CD4-positive, alpha-beta T cell treated with Interleukin-1 beta for 1 hour (primary cell): ENCODE data around the gene CEP135.
"Not testable (repeated sequence)": the region's sequence is repeated elsewhere in the genome, so short reads cannot be mapped to it uniquely, and the experiment has no call there.

Experiments
- DNase-seq, 2 donors: peaks; one replicate each; pipeline ENCODE4 v3.0.0-alpha.2; 2020 to 2022

CEP135 gene, protein sequence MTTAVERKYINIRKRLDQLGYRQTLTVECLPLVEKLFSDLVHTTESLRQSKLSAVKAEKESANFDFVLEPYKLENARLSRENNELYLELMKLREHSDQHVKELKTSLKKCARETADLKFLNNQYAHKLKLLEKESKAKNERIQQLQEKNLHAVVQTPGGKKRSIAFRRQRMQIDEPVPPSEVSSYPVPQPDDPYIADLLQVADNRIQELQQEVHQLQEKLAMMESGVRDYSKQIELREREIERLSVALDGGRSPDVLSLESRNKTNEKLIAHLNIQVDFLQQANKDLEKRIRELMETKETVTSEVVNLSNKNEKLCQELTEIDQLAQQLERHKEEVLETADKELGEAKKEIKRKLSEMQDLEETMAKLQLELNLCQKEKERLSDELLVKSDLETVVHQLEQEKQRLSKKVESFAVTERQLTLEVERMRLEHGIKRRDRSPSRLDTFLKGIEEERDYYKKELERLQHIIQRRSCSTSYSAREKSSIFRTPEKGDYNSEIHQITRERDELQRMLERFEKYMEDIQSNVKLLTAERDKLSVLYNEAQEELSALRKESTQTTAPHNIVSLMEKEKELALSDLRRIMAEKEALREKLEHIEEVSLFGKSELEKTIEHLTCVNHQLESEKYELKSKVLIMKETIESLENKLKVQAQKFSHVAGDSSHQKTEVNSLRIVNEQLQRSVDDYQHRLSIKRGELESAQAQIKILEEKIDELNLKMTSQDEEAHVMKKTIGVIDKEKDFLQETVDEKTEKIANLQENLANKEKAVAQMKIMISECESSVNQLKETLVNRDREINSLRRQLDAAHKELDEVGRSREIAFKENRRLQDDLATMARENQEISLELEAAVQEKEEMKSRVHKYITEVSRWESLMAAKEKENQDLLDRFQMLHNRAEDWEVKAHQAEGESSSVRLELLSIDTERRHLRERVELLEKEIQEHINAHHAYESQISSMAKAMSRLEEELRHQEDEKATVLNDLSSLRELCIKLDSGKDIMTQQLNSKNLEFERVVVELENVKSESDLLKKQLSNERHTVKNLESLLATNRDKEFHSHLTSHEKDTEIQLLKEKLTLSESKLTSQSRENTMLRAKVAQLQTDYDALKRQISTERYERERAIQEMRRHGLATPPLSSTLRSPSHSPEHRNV

DNA sequence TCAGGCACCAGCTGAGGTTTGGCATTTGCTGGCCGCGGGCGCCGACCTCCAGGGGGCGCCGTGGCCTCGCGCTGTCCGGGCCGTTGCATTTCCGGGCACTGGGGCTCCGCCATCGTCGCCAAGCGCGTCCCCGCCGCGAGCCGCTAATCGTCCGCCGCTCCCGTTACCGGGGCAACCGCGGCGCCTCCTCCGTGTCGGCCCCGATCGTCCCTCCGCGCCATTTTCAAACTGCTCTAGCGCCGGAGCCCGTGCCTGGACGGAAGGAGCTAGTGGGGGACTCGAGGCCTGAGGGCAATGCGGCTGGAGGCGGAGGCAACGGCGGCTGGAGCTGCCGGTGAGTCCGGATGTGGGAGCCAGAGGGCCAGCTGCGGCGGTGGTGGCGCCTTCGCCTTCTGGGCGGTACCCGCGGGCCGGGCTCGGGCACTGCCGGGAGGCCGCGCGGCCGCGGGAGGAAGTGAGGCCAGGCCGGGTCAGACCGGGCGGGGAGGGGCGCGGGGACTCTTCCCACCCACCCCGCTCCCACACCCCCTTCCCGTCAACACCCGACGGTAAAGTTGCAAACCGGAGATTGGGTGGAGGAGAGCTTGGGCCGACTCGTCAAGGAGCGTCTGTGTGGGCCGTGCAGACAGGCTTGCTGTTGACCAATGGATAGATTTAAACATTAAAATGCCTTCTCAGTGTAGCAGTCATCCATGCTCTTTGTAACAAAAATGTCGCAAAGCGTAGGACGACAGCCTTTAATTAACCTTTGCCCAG is at the start of gene CEP135:
TSS of gene CEP135 (plus strand) at position 220 of the 756 bp plus-strand sequence. CDS start 3,186 bp downstream, outside the sequence.
- DNase-seq = peak; percentile 94 to 96

DNA sequence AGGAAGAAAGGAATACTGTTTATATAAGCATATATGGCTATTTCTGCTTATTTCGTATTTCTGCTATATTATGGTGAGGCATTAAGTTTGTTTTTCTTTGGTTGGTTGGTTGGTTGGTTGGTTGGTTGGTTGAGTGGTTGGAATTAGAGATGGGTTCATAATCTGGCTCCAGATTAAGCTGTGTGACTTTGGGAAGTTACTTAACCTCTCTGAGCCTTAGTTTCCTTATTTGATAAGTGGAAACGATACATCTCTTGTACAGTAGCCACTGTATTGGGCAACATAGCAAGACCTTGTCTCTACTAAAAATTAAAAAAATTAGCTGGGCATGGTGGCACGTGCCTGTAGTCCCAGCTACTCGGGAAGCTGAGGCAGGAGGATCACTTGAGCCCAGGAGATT is 46.1 kb upstream of the CEP135 start:
- DNase-seq = no peak

DNA sequence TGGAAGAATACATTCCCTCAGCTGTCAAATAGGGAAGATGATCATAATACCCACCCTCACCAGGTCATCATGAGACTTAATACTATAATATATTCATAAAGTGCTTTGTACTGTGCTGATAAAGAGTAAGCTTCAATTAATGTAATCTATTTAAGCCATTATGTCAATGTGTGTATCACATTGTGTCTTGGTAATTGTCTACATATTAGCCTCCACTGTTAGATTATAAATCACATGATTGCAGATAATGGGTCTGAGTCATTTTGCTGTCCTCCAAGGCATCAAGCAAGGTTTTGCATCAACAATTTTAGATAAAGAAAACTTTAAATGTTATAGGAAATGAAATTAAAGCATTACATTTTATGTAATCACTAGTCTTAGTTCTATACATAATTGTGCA is 45.2 kb upstream of the CEP135 start:
- DNase-seq = no peak

DNA sequence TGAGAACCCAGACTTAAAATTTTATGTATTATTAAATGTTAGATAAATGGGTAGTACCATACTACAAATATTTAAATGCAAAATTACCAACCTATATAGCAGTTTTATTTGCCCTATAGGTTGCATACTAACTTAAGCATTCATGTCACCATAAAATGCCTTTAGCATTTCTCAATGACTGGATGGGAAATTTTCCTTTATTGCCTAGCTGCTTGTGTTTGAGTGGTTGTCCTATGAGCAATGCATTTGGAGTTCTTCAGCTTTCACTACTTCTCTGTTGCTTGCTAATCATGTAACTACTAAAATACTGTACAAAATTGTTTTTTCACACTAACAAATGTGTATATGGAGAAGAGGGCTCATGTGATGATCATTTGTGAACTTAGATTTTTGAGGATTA is 44.2 kb upstream of the CEP135 start:
- no peak for DNase-seq

DNA sequence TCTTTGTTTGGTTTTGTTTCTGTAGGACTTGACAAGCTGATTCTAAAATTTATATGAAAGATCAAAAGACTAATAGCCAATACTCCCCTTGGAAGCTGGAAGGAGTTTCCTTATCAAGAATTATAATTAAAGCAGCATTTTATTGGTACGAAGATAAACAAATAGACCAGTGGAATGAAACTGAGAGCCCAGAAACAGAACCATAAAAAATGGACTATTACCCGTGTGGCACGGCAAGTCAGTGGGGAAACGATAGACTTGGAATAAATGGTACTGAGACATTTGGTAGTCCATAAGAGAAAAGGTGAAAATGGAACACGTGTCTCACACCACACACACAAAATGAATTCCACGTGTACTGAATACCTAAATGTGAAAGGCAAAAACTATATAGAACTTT is 42.4 kb upstream of the CEP135 start:
- DNase-seq = no peak

DNA sequence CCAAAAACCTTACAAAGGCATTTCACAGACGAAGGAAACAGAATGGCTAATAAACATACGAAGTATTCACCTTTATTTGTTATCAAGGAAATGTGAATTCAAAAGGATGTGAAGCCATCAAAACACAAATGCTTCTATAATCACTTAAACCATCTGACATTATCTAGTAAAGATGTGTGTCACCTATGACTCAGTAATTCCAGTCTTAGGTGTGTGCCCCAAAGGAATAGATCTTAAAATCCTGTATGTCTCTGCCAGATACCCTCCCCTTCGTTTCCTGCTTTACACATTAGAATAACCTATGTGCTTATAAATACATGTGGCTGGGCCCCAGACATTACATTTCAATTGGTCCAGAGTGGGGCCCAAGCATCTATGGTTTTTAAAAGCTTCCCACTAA is 41.8 kb upstream of the CEP135 start:
- DNase-seq = no peak

DNA sequence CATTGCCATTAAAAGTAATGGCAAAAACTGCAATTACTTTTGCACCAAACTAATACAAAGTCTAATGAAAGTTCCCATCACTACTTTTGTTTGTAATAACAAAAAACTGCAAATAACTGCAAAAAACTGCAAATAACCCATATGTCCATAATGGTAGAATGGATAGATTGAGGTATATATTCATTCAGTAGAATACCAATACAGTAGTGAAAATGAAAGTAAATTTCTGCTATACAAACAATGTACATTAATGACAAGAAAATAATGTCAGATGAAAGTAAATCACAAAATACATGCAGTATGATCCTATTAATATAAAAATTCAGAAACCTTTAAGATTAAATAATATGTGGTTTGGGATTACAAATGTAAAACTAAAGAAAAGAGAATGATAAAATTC is 41.3 kb upstream of the CEP135 start:
- no peak for DNase-seq

DNA sequence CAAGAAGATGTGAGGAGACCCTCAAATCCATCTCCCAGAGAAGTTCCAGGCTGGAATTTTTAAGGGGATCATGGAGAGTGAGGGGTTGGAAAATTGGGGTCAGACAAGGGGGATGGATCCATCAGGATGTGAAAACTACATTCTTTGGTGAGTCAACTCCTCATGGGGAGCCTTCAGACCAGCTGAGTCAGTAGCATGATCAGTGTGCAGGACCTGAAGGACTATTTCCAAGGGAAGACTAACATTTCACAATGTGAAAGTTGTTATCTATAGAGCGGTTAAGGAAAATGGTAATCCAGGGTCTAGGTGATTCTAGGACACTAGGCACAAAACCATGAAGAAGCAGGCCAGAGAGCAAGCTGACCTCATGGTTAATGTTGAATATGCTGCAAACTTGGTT is 38.6 kb upstream of the CEP135 start:
- DNase-seq = no peak

DNA sequence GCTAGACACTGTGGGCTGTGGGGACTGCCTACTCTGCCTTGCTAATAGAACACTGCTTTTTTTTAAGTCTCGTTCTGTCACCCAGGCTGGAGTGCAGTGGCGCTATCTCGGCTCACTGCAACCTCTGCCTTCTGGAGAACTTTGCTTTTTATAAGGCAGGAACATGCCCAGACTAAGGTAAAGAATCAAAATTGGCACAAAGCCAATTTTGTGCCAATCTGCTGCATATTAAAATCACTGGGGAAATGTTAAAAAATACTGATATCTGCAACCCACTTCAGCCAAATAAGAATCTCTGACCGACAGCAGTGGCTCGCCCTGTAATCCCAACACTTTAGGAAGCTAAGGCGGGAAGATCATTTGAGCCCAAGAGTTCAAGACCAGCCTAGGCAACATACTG is 36.5 kb upstream of the CEP135 start:
- no peak for DNase-seq

DNA sequence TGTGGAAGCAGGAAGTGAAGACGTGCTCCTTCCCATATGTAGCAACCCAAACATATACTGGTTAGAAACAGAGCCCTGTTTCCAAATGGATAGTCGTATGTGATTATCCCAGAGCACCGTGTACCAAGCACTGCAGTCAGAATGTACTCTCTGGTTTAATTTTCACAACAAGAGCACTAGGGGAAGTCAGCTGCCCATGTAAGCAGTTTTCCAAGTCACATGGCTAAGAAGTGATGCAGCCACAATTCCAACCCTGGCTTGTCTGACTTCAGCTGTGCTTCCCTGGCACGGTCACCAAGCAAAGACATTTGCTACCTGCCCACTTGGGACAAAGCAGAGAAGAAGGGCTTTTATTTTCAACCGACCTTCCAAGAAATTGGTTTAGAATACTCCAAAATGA is 28.2 kb upstream of the CEP135 start:
- DNase-seq = no peak

DNA sequence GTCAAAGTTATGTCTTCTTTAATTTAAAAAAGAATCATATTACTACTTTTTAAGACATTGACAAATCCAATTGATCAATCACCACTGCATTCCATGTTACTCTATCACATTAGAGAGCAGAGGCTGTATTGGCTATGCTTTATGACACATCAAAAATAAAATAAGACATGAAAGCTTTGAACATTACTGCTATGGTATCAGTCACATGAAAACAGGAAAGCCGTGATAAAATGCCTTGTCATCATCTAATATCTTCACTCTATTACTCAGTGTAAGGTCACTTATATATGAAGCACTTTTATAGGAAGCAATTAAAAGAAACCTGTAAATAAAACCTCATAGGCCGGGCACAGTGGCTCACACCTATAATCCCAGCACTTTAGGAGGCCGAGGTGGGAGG is 27.7 kb upstream of the CEP135 start:
- no peak for DNase-seq

DNA sequence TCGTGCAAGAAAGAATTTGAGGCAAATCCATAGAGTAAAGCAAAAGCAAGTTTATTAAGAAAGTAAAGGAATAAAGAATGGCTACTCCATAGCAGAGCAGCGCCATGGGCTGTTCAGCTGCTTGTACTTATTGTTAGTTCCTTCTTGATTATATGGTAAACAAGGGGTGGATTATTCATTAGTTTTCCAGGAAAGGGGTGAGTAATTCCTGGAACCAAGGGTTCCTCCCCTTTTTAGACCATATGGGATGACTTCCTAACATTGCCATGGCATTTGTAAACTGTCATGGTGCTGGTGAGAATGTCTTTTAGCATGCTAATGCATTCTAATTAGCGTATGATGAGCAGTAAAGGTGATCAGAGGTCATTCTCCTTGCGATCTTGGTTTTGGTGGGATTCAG is 23.5 kb upstream of the CEP135 start:
- no peak for DNase-seq

DNA sequence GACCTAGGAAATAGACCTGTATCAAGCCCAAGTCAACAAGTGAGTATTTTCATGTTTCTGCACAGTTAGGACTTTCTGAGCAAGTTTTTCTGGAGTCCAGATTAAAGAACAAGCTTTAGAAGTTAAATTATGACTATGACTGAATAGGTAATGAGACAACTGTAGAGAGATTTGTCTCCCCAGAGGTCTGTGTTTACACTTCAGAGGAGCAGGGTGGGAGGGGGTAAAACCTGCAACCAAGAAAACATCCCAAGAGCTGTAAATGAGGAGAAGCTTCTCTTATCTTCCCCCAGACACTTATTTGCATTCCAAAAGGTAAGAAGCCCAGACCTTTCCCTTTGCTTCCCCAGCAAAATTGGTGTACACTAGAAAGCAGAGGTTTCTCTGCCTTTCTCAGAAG is 22.1 kb upstream of the CEP135 start:
- DNase-seq = no peak

DNA sequence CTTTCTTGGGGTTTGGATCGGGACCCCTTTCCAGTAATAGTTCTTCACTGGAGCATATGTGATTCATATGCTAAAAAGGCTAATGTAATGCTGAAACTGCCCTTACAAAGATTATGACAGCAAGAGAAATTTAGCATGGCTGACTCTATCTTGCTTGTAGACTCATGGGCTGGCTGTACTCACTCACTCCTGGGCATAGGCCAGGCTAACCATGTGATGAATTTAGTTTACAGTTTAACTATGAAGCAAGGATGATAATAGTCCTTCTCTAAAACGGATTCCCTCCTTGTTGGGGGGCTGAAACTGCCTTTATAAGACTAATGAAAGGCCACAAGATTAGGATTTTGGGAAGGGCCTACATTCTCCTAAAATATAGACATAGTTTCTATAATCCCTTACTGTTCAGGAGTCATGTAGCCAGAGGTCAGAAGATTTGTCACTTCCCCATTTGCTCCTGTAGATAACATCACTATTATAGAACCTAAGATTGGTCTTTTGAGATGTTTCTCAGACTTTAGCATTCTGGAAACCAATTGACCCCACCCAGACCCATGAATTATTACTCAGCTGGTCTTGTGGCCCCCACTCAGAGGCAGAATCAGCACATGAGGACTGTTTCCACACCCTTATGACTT is 20.8 kb upstream of the CEP135 start:
- DNase-seq = no peak

DNA sequence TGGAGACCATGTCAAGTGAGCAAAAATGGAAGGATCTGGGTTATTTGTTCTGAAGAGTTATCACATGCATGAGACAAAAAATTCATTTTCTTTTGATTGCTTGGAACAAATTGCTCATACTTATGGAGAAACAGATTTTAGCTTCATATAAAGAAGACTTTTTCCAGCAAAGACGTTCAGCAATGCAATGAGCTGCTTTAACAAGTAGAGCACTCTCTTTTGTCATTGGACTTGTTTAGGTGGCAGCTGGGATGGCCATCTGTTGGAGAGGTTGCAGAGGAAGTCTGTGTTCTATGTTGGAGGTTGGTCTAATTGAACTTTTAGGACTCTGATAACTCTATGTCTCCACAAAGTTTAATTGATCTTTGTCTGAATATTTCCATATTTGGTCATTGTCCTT is 19.9 kb upstream of the CEP135 start:
- no peak for DNase-seq

DNA sequence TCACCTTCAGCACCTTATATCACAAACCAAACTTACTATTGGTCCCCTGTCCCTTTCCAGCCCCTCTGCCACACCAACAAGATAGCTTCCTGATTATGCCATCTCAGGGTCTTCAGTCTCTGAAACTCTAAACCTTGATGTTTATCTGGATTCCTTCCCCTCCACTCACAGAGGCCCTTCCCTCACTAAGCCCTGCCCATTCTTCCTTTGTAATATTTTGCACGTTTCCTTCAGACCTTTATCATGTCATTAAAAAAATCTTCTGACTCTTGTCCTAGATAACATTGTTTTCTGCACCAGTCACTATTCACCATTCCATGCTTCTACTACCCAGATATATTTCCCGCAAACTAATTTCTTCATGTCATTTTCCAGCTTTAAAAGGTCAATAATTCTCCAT is 17.7 kb upstream of the CEP135 start:
- DNase-seq = no peak

DNA sequence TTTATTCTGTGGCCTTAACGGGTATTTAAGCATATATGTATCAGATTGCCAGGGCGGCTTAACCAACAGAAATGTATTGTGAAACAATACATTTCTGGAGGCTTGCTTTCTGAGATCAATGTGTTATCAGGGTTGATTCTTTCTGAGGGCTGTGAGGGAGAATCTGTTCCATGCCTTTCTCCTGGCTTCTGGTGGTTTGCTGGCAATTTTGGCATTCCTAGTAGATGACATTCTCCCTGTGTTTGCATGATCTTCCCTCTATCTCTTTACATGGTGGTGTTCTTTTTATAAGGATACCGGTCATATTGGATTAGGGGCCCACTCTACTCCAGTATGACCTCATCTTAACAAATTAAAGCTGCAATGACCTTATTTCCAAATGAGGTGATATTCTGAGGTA is 16.9 kb upstream of the CEP135 start:
- no peak for DNase-seq

DNA sequence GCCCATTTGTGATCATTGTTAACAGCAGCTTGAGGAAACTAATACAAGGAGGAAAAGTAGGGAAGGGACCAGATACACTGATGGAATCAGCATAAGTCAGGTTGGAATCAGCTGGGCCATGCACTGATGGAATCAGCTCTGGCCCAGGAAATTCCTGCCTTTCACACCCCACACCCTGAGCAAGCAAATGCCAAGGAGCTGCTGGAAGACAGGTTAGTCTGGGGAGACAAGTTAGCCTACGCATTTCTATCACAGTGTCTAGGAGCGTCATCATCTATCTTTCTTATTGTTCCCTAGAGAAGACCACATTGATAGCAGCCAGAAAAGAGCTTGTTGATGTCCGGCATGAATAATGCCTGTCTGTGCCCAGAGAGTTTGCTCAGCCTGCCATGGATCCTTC is 16.2 kb upstream of the CEP135 start:
- DNase-seq = no peak

DNA sequence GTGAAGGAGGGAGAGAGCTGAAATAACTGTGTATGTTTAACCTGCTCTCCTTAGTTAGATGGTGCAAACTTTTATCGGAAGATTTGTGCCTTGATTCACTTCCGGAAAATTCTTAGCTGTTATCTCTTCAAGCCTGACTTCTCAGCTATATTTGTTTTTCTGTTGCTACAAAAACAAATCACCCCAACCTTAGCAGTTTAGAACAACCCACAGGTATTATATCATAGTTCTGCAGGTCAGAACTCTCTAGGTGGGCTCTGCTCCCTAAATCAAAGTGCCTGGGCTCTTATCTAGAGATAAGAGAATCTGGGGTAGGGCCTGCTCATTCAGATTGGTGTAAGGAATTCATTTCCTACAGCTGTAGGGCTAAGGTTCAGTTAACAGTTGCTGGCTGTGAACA is 15.1 kb upstream of the CEP135 start:
- DNase-seq = no peak

DNA sequence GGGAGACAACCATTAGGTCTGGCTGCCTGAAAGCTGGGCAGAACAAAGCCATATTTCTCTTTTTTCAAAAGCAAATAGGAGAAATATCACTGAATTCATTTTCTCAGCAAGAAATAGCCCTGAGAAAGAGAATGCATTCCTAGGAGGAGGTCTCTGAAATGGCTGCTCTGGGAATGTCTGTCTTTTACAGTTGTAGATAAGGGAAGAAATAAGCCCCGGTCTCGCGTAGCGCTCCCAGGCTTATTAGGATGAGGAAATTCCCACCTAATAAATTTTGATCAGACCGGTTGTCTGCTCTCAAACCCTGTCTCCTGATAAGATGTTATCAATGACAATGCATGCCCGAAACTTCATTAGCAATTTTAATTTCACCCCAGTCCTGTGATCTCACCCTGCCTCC is 12.8 kb upstream of the CEP135 start:
- not testable (repeated sequence) for DNase-seq

DNA sequence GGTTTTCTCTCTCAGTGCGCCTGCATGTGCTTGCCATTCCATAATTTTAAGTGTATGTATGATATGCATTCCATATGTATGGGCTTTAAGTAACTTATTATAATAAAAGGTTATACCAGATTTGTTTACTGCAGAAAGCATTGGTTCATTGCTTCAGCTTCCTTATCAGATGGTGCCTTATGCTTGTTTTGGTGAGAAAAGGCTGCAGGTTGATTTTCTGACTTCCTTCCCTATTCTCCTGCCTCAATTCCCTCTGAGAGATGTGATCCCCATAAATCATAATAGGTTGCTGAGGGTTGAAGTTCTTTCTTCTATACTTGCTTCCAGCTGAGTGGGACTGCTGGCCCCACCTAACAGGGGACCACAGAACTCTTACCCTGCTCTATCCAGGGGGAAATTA is 10.3 kb upstream of the CEP135 start:
- no peak for DNase-seq

DNA sequence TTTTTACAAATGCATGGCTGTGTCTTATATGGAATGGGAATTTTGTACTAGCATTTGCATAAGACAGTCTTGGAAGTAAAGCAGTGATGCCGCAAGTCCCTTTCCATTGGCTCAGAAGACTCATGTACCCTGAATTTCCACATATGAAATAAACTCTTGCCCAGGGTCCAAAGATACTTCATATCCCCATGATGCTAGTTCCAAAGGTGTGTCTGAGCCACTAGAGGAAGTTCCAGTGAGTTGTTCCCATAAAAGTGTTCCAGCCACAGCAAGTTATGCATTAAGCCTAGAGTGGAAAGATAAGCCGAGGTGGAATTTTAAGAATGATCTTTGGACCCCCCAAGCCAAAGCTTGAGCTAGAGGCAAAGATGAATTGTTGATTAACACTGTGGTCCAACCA is 9.3 kb upstream of the CEP135 start:
- no peak for DNase-seq
